ENCODE results near the gene CHI3L2.
A peak's percentile ranks its signal among the peaks of the same experiment; 100 is the strongest.

CHI3L2 gene

GRCh38 chr1:111198836-111199235 lies 28.7 kb upstream of the CHI3L2 start:
- H3K36me3 Mint-ChIP-seq (ENCODE audit: low read depth): peaks cover 64% of the 10 kb centered on the region
- H3K9me3 Mint-ChIP-seq: no peaks in the 10 kb centered on the region
- ATAC-seq (no peak), DNase-seq (no peak)
- H3K27me3 Mint-ChIP-seq: no peaks in the 10 kb centered on the region
- H3K4me1 Mint-ChIP-seq: peaks cover 79% of the 10 kb centered on the region
- H3K4me3 Mint-ChIP-seq: peak overlapping the region; percentile 96
- H3K27ac Mint-ChIP-seq: peak overlapping the region; percentile 95

GRCh38 chr1:111199329-111199728 lies 28.2 kb upstream of the CHI3L2 start:
- DNase-seq (no peak), ATAC-seq (no peak)
- Mint-ChIP-seq H3K27me3 (no peaks in the 10 kb centered on the region), H3K36me3 (ENCODE audit: low read depth) (peaks cover 59% of the 10 kb centered on the region), H3K4me3 (peak overlapping the region; percentile 96), H3K27ac (peak overlapping the region; percentile 95), H3K4me1 (peaks cover 74% of the 10 kb centered on the region), H3K9me3 (no peaks in the 10 kb centered on the region)

- Mint-ChIP-seq H3K36me3 (ENCODE audit: low read depth) (peaks cover 51% of the 10 kb centered on the region), H3K9me3 (no peaks in the 10 kb centered on the region), H3K27me3 (no peaks in the 10 kb centered on the region), H3K4me1 (peaks cover 73% of the 10 kb centered on the region), H3K27ac (peak within 1 kb of the TSS; percentile 95), H3K4me3 (peak within 1 kb of the TSS; percentile 96)
- peak; percentile 77 for ATAC-seq
- peak; percentile 79 for DNase-seq
These were observed 27.4 kb upstream of the CHI3L2 start, which contains the start of gene DENND2D for GRCh38 chr1:111199881-111200801. TSS of gene DENND2D (minus strand) at chr1:111200646. CDS start at chr1:111200459, 187 bp downstream.

- Mint-ChIP-seq H3K27ac (peak overlapping the region; percentile 95), H3K4me1 (peaks cover 72% of the 10 kb centered on the region), H3K36me3 (ENCODE audit: low read depth) (peaks cover 46% of the 10 kb centered on the region), H3K4me3 (peak overlapping the region; percentile 96), H3K27me3 (no peaks in the 10 kb centered on the region), H3K9me3 (no peaks in the 10 kb centered on the region)
- no peak for DNase-seq
- ATAC-seq: no peak
These were observed 26.7 kb upstream of the CHI3L2 start for GRCh38 chr1:111200802-111201161.

- Mint-ChIP-seq H3K9me3 (no peaks in the 10 kb centered on the region), H3K36me3 (ENCODE audit: low read depth) (peaks cover 39% of the 10 kb centered on the region), H3K4me1 (peaks cover 71% of the 10 kb centered on the region), H3K4me3 (peak overlapping the region; percentile 96), H3K27ac (peak overlapping the region; percentile 95), H3K27me3 (no peaks in the 10 kb centered on the region)
- no peak for ATAC-seq
- no peak for DNase-seq
These were observed 26.0 kb upstream of the CHI3L2 start for GRCh38 chr1:111201275-111202090.

- H3K9me3 Mint-ChIP-seq: no peaks in the 10 kb centered on the region
- peaks cover 67% of the 10 kb centered on the region for H3K4me1 Mint-ChIP-seq
- peaks cover 30% of the 10 kb centered on the region for H3K36me3 Mint-ChIP-seq (ENCODE audit: low read depth)
- H3K27ac Mint-ChIP-seq: peak overlapping the region; percentile 95
- no peaks in the 10 kb centered on the region for H3K27me3 Mint-ChIP-seq
- ATAC-seq (no peak), DNase-seq (no peak)
- peak overlapping the region; percentile 96 for H3K4me3 Mint-ChIP-seq
These were observed 25.2 kb upstream of the CHI3L2 start for GRCh38 chr1:111202366-111202706.

GRCh38 chr1:111202707-111203623 lies 24.5 kb upstream of the CHI3L2 start:
- H3K36me3 Mint-ChIP-seq (ENCODE audit: low read depth): peaks cover 24% of the 10 kb centered on the region
- no peaks in the 10 kb centered on the region for H3K27me3 Mint-ChIP-seq
- peaks cover 64% of the 10 kb centered on the region for H3K4me1 Mint-ChIP-seq
- no peak for ATAC-seq
- H3K27ac Mint-ChIP-seq: peak overlapping the region; percentile 95
- no peaks in the 10 kb centered on the region for H3K9me3 Mint-ChIP-seq
- no peak for DNase-seq
- peak overlapping the region; percentile 96 for H3K4me3 Mint-ChIP-seq

GRCh38 chr1:111203681-111204200 lies 23.8 kb upstream of the CHI3L2 start:
- Mint-ChIP-seq H3K4me3 (peak overlapping the region; percentile 96), H3K27ac (peak overlapping the region; percentile 95), H3K4me1 (peaks cover 67% of the 10 kb centered on the region), H3K9me3 (no peaks in the 10 kb centered on the region), H3K27me3 (no peaks in the 10 kb centered on the region), H3K36me3 (ENCODE audit: low read depth) (peaks cover 16% of the 10 kb centered on the region)
- ATAC-seq (peak; percentile 34), DNase-seq (peak; percentile 90)

GRCh38 chr1:111204201-111204982 lies 23.1 kb upstream of the CHI3L2 start:
- no peaks in the 10 kb centered on the region for H3K9me3 Mint-ChIP-seq

GRCh38 chr1:111204983-111205713 lies 22.4 kb upstream of the CHI3L2 start:
- Mint-ChIP-seq H3K36me3 (ENCODE audit: low read depth) (peaks cover 3% of the 10 kb centered on the region), H3K9me3 (no peaks in the 10 kb centered on the region), H3K27me3 (no peaks in the 10 kb centered on the region), H3K27ac (peak overlapping the region; percentile 84), H3K4me1 (peaks cover 70% of the 10 kb centered on the region), H3K4me3 (peak overlapping the region; percentile 96)
- no peak for ATAC-seq
- no peak for DNase-seq

More at GRCh38 chr1:111204201-111204982, 23.1 kb upstream of the CHI3L2 start:
- H3K27ac Mint-ChIP-seq: peak overlapping the region; percentile 95
- H3K4me1 Mint-ChIP-seq: peaks cover 72% of the 10 kb centered on the region
- H3K27me3 Mint-ChIP-seq: no peaks in the 10 kb centered on the region
- ATAC-seq (peak; percentile 55), DNase-seq (peak; percentile 69)
- peaks cover 9% of the 10 kb centered on the region for H3K36me3 Mint-ChIP-seq (ENCODE audit: low read depth)
- peak overlapping the region; percentile 96 for H3K4me3 Mint-ChIP-seq

- no peak overlapping the region for H3K4me3 Mint-ChIP-seq
- H3K27me3 Mint-ChIP-seq: no peaks in the 10 kb centered on the region
- H3K36me3 Mint-ChIP-seq (ENCODE audit: low read depth): no peaks in the 10 kb centered on the region
- ATAC-seq (no peak), DNase-seq (no peak)
- H3K4me1 Mint-ChIP-seq: peaks cover 67% of the 10 kb centered on the region
- H3K9me3 Mint-ChIP-seq: no peaks in the 10 kb centered on the region
- peak overlapping the region; percentile 10 for H3K27ac Mint-ChIP-seq
These were observed 21.8 kb upstream of the CHI3L2 start for GRCh38 chr1:111205714-111206050.

GRCh38 chr1:111208921-111209320 lies 18.6 kb upstream of the CHI3L2 start:
- H3K9me3 Mint-ChIP-seq: no peaks in the 10 kb centered on the region
- no peak overlapping the region for H3K27ac Mint-ChIP-seq
- no peak for ATAC-seq
- H3K4me3 Mint-ChIP-seq: no peak overlapping the region
- no peak for DNase-seq
- no peaks in the 10 kb centered on the region for H3K27me3 Mint-ChIP-seq
- no peaks in the 10 kb centered on the region for H3K36me3 Mint-ChIP-seq (ENCODE audit: low read depth)
- peaks cover 60% of the 10 kb centered on the region for H3K4me1 Mint-ChIP-seq

GRCh38 chr1:111209622-111210021 lies 17.9 kb upstream of the CHI3L2 start:
- Mint-ChIP-seq H3K27ac (no peak overlapping the region), H3K36me3 (ENCODE audit: low read depth) (no peaks in the 10 kb centered on the region), H3K4me3 (no peak overlapping the region), H3K27me3 (no peaks in the 10 kb centered on the region), H3K9me3 (no peaks in the 10 kb centered on the region), H3K4me1 (peaks cover 65% of the 10 kb centered on the region)
- ATAC-seq (no peak), DNase-seq (no peak)

Data from activated naive CD8-positive, alpha-beta T cell treated with anti-CD3 and anti-CD28 coated beads, Interleukin-2, amount 50 U/mL, for 24 hours (primary cell).